Activated CD8-positive, alpha-beta memory T cell treated with anti-CD3 and anti-CD28 coated beads for 48 hours (primary cell): Measurements from ENCODE around the gene ST7.
"Not testable (repeated sequence)": the region's sequence is repeated elsewhere in the genome, so short reads cannot be mapped to it uniquely, and the experiment has no call there.

ENCODE experiments used
- DNase-seq, 3 experiments: peaks; one replicate each; pipeline ENCODE4 v3.0.0-alpha.2; 2020; ENCODE audit warnings: low read depth in 2 of 3, low spot score in 2 of 3

The ST7 gene

DNA sequence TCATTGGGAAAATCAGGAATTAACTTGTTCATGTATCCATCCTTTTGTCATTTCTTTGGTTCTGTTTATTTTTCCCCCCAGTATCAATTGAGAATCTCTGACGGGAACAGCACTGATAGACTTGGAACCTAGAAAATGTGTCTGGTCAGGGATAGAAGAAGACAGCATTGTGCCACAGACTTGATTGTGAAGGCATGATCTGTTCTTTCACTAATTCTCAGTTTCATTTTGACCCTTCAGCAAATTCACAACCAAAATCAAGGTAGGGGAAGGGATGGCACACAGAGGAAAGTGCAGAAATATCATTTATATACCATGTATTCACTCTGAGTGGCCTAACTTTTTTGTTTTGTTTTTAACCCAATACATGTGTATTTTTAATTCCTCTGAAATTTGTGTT, 262.7 kb downstream of the ST7 start:
- no peak for DNase-seq

- DNase-seq, result no peak
Observed at GRCh38 chr7:117216436-117217069, 263.3 kb downstream of the ST7 start.

- DNase-seq, result no peak
Observed at GRCh38 chr7:117217106-117218035, 264.1 kb downstream of the ST7 start.

- DNase-seq, result no peak
Observed at GRCh38 chr7:117218700-117219099, 265.4 kb downstream of the ST7 start.

- DNase-seq, result no peak
Observed at GRCh38 chr7:117219485-117219884, 266.2 kb downstream of the ST7 start.

DNA sequence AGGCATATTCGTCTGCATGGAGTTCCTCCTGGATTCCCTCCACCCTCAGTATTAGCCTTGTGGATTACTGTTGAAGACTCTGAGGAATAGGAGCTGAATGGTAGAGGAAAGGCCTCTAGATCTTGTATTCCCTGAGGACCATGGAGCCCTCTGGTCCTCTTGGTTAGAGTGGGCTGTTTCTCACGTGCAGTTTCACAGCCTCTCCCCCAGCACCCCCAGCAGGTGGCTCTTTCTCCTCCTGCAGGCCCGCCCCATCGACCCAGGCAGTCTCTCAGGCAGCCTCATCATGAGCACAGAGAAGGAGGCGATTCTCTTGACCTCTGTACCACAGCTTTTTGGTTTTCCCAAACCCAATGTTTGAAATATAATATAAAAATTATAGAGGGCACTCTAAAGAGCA, 267.5 kb downstream of the ST7 start:
- no peak for DNase-seq

GRCh38 chr7:117225536-117225935, 272.2 kb downstream of the ST7 start:
- no peak for DNase-seq

DNA sequence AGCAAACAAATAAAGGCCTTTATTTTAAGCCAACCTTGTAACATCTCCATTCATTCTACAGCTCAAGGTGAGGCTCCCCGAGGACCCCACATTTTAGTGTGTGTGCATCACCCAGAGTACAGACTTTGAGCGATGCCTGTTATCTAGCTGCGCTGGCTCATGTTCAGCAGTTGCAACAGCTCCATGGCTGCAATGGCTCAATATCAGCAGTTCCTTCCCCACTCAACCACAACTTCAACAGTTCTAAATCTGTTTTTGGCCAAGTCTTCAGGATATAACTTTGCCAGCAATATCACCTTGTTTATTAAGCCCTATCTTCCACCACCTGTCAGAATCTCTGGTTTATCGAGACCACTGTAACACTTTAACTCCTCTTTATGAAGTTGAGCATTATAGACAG, 273.8 kb downstream of the ST7 start:
- no peak for DNase-seq

DNA sequence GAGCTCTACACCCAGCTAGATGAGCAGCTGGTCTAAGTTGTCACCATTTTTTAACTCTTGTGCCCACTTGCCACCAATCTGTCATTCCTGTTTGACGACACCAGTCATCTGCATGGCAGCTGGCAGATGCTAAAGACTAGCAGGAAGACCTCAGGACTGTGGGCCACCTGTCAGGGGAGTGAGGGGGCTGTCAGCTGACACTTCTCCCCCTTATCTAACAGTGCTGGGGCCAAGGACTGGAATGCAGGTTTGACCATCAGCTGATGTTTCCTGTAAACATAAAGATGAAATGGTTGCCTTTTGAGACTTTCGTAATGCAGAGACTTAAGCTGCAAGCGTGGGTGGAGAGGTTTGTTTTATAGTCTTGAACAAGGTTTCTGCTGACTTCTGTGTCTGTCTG, 276.0 kb downstream of the ST7 start:
- no peak for DNase-seq

DNA sequence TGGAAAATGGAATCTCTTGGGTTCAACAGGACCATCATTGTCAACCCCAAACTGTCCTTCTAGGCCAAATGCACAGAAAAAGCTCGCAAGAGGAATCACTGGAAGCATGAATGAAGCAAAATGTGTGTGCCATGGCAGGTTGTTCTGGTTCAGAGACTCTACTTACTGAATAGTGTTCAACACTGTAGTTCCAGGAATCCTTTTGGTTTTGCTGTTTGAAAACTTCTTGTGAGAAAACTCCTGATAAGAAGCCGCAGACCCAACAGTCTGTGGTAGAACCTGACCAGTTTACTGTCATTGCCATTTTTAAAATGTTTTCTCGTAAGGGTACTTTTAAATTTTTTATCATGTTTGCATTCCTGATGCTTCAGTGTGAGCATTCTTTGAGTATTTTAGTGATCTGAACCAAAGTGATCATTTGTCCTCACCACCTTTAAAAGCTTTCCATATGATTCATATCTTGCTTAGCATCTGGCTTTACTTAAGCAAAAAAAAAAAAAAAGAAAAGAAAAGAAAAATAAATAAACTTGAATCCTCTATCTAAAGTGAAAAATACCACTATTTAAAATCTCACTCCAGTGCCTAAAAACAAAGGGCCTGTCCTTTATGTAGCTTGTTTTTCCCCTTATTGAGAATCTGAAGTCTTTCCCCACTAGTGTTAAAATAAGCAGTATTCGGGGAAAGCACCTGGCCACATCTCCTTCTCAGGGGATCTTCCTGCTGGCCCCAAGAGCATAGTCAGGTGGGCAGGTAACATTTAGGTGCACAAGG, 277.2 kb downstream of the ST7 start:
- DNase-seq, result no peak

DNA sequence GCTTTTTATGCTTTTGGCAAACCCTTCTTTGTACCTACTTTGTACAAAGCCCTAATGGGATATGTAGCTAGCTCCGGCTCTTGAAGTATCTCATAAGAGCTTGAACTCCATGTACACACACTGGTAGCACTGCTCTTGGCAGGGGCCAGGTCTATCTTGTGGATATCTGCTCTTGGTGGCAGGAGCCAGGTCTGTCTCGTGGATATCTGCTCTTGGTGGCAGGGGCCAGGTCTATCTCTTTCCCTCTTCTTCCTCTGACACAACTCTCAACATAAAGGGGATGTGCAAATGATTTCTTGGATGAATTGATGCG, 277.7 kb downstream of the ST7 start:
- no peak for DNase-seq

- no peak for DNase-seq
Observed at GRCh38 chr7:117237646-117238045, 284.3 kb downstream of the ST7 start.

DNA sequence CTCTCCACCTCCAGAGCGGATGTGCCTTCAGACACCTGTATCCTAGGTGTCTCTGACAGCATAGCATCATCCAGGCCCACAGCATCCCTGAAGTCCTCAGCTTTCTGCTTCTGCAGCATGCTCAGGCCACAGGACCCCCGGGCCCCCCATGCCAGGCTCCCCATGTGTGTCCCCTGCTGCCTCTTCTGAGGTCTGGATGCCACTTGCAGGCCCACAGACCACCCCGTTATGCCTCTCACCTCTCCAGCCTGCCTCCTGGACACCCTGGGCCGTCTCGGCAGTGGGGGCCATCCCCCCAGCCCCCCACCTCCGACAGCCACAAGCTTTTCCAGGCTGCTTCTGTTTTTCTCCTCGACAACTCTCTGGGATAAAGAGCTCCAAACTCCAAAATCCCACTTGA, 285.2 kb downstream of the ST7 start:
- no peak for DNase-seq

- no peak for DNase-seq
Observed at GRCh38 chr7:117238937-117239336, 285.6 kb downstream of the ST7 start.

DNA sequence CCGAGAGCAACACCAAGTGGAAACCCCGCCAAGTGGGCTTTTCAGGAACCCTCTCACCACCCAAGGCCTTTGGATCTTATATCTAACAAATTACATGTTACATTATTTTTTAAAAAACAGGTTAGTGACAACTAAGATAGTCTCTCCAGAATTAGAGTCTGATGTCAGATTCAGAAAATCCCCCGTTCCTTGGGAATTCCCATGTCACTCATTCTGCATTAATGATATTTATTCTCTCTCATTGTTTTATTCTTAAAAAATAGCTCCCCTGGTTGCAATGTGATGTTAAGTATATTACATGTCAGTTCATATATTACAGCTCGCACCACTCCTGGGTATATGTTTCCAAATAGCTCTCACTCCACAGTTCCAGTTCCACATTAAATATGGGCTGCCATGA, 287.8 kb downstream of the ST7 start:
- DNase-seq, result no peak

- no peak for DNase-seq
Observed at GRCh38 chr7:117243390-117243789, 290.1 kb downstream of the ST7 start.

- DNase-seq, result not testable (repeated sequence)
Observed at GRCh38 chr7:117245703-117246102, 292.4 kb downstream of the ST7 start.

- DNase-seq, result no peak
Observed at GRCh38 chr7:117247809-117248208, 294.5 kb downstream of the ST7 start.

DNA sequence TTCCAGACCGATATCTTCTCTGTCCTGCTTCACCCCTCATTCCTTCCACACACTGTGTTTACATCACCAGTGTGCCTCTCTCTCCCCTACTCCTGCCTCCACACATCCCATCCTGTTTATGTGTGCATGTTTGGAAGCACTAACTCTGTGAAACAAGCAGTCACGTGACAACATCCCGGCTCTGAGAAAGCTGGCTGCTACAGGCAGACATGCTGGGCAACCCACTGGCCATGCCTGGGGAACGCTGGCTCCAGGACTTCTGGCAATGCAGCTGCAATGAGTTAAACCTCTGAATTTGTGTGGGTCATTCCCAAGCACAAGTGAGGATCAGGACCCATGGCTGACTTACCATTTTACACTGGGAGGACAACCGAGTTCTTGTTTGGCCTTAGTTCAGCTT, 295.5 kb downstream of the ST7 start:
- no peak for DNase-seq

DNA sequence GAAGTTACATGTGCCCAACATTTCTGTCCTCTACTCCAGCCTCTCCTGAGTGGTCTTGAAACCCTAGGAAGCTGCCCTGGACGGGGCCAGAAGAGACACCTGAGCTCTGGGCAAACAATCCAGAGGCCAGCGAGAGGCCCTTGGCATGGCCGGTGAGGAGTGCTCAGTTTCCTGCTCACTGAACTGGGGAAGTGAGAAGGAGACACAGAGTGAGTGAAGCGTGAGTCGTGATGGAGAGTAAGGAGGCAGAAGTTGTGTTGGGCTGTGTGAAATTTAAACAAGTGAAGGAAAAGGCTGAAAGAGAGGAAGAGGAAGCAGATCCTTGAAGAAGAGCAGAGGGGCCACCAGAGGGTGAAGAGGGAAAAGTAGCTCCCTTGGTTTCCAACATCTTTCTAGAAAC, 296.4 kb downstream of the ST7 start:
- no peak for DNase-seq

GRCh38 chr7:117250245-117250644, 296.9 kb downstream of the ST7 start:
- DNase-seq, result no peak

DNA sequence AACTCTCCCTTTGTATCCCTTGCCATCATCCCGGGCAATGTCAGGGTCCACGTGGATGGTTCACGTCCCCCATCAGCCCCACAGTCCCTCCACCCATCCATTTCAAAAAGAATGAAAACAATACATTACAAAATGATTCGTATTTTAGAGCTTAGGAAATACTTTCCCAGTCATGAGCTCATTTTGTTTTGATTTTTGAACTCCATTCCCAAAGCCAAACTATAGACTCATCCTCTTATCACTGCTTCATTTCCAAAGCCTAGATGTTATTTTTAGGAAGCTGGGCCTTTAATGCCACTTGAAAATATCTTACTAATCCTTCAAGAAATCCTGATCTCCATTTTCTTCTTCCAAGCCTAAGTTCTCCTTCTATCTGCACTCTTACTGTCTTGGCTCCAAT, 297.5 kb downstream of the ST7 start:
- DNase-seq, result no peak
